ENCODE results near the gene SLC16A3.

GRCh38 chr17:82280537-82280936 is 51.7 kb downstream of the SLC16A3 start:
- TF ChIP-seq POLR2A (IDR thresholded peaks at IDR 0.05) (no peak), CTCF (IDR thresholded peaks at IDR 0.05) (no peak)

Data from adrenal gland (tissue), 5 donors.